BJ (cell line): Measurements from ENCODE around the gene HIVEP3. TPM values are rescaled to one million over a fixed set of nuclear protein-coding genes. Genes with fewer than 3 reads are reported as not detected.

Experiments
- CTCF ChIA-PET: fragments of 350-600 bp; formaldehyde crosslinking; extraction: SDS; loops from one replicate; lab custom pipeline; 2021; ENCODE audit warnings: antibody characterized with exemption, inconsistent platforms; lab: Yijun Ruan, JAX
- POLR2A ChIA-PET: fragments of 300-600 bp; sonication (Branson Sonifier 250); formaldehyde crosslinking; extraction: SDS; loops from one replicate; lab custom pipeline; 2021; ENCODE audit warnings: antibody characterized with exemption; lab: Charles Lee
- DNase-seq: peaks from one replicate; pipeline ENCODE4 v3.0.0-alpha.2; 2011; ENCODE audit warnings: low read depth
- H3K27me3 ChIP-seq: 2 replicates; pipeline ENCODE4 v1.6.0; 2011; ENCODE audit warnings: low read length; ENCODE audit not compliant: control insufficient read depth, insufficient read depth
- H3K36me3 ChIP-seq: 2 replicates; pipeline ENCODE4 v1.5.1; 2011; ENCODE audit warnings: low read length; ENCODE audit not compliant: control insufficient read depth, insufficient read depth
- H3K4me3 ChIP-seq: 2 replicates; pipeline ENCODE4 v1.5.1; 2011; ENCODE audit warnings: low read depth, mild to moderate bottlenecking, control low read depth, low read length
- polyA plus RNA-seq: library from polyadenylated mRNA; depleted of rRNA; stranded (reverse); fragments of >200 nt; gene quantifications from 2 replicates; pipeline ENCODE4 v1.2.3, GENCODE V29; 2011
- TF ChIP-seq, protein P1 (sequence below): IDR thresholded peaks from 2 replicates; pipeline ENCODE4 v1.5.1; 2011; ENCODE audit warnings: low read depth, mild to moderate bottlenecking, control low read depth, inconsistent platforms, low read length, moderate library complexity; ENCODE audit not compliant: insufficient read depth

HIVEP3 gene
- polyA plus RNA-seq, 1 experiment: 4.0 TPM

DNA sequence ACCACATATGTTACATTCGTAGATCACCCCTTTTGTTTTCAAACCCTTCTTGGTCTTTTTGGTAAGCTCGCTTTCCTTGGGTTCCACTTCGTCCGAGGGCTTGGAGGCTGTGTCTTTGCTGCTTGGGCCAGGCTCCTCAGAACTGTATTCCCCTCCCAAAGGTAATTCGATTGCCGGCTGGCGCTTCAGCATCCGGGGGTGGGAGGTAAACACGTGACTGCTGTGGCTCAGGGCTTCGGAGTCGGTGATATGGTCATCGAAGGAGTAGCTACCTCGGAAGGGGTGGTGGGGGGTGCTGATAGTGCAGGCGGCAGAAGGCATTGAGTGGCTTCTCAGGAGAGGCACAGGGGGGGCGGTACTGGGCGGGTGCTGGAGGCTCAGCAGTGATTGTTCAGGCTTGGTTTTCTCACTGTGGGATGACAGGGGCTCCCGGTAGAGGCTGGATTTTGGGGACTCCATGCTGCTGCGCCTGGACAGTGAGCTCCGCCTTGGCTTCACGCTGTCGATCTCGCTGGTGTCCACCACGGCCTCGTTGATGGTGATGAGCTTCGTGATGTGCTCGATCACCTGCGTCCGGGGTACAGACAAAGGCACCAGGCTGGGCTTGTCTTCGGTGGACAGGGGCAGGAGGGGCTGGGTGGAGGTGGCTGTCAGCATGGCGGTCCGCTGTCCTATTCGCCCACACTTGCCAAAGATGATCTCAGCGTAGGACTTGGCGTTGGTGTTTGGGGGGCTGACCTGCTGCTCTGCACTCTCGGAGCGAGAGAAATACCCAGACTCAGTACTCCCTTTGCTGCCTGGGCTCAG lies 335.7 kb downstream of the HIVEP3 start:
- no peak for DNase-seq
- Histone ChIP-seq H3K4me3 (no peak overlapping the region), H3K36me3 (no peaks in the 10 kb centered on the region), H3K27me3 (no peaks in the 10 kb centered on the region)
- ChIA-PET CTCF (interaction anchor here (0.6 to 2.6 kb wide), 3 partner anchors 9 to 206 kb away, joined by 3 to 11 read pairs (median 3); no protein-coding TSS in a partner anchor), POLR2A (no interaction called here)
- TF ChIP-seq, protein P1, sequence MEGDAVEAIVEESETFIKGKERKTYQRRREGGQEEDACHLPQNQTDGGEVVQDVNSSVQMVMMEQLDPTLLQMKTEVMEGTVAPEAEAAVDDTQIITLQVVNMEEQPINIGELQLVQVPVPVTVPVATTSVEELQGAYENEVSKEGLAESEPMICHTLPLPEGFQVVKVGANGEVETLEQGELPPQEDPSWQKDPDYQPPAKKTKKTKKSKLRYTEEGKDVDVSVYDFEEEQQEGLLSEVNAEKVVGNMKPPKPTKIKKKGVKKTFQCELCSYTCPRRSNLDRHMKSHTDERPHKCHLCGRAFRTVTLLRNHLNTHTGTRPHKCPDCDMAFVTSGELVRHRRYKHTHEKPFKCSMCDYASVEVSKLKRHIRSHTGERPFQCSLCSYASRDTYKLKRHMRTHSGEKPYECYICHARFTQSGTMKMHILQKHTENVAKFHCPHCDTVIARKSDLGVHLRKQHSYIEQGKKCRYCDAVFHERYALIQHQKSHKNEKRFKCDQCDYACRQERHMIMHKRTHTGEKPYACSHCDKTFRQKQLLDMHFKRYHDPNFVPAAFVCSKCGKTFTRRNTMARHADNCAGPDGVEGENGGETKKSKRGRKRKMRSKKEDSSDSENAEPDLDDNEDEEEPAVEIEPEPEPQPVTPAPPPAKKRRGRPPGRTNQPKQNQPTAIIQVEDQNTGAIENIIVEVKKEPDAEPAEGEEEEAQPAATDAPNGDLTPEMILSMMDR: no peak

DNA sequence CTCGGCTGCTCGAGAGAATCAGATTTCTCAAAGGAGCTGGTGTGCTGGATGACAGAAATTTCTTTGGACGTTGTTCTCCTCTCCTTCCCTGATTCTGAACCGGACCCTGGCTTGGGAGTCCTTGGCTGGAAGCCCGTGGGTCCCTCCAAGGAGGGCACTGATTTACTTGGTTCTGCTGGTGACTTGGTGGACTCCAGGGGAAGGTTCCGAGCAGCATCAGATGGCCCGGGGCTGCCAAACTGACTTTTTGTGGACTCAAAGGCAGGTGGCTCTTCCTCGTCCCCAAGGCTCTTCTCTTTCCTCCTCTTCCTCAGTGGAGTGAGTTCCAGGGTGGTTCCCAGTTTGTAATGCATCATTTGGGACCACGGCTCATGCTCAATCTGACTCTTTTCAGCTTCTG lies 336.4 kb downstream of the HIVEP3 start:
- Histone ChIP-seq H3K36me3 (no peaks in the 10 kb centered on the region), H3K4me3 (no peak overlapping the region), H3K27me3 (no peaks in the 10 kb centered on the region)
- POLR2A ChIA-PET: no interaction called here
- CTCF ChIA-PET: interaction anchor here (0.7 to 2.6 kb wide), 2 partner anchors 8 to 207 kb away, joined by 3 to 11 read pairs; no protein-coding TSS in a partner anchor
- DNase-seq: no peak
- TF ChIP-seq, protein P1: no peak

DNA sequence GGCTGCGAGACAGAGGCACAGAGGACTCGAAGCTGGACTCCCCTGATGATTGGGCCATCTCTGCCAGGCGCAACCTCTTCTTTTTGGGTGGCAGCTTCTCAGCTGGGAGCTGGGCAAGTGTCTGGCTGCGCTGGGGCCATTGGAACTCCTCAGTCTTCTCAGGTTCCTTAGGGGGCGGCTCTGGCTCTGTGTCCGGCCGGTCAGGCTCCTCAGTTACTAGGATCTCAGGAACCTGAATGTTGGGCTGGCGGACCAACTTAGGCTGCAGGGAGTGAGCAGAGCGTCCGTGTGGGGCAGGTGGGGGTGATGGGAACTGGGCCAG lies 336.8 kb downstream of the HIVEP3 start:
- no peak for DNase-seq
- H3K27me3 ChIP-seq: no peaks in the 10 kb centered on the region
- TF ChIP-seq, protein P1: no peak
- no peaks in the 10 kb centered on the region for H3K36me3 ChIP-seq
- no peak overlapping the region for H3K4me3 ChIP-seq
- ChIA-PET CTCF (interaction anchor here (2.6 kb wide), 1 partner anchor 8 kb away, joined by 11 read pairs; no protein-coding TSS in a partner anchor), POLR2A (no interaction called here)

DNA sequence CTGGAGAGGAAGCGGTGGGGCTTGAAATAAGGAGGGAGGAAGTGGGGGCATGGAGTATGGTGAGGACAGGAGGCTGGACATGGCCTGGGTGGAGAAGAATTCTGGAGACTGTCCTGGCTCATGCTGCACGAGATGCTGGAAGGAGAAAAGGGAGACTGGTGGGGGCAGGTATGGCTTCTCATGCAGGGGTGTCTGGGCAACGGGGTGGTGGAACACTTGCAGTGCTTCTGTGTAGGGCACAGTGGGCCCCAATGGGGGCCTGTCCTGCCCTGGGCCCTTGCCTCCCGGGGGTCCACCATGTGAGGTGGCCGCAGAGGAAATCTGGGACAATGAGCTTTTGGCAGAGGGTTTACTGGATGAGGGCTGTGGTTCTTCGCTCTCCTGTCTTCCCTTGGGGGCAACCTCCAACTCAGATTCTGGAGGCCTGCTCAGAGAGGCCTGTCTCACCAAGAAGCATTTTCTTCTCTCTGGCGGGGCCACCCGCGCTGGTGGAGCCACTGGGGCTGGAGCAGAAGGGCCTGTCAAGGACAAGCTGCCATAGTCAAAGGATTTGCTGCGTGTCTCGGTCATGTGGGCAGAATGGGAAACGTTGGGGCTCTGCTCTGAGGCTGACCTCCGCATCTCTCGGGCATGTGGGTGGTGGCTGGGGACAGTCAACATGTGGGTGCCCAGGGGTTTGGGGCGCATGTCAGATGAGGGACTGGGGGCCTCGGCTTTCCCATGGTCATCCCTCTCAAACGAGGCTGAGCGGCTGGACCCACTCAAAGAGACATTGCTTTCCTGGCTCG lies 337.3 kb downstream of the HIVEP3 start:
- POLR2A ChIA-PET: no interaction called here
- DNase-seq: no peak
- CTCF ChIA-PET: interaction anchor here (1.1 to 2.6 kb wide), 5 partner anchors 7 to 216 kb away, joined by 3 to 11 read pairs (median 5); no protein-coding TSS in a partner anchor
- Histone ChIP-seq H3K4me3 (no peak overlapping the region), H3K36me3 (no peaks in the 10 kb centered on the region), H3K27me3 (no peaks in the 10 kb centered on the region)
- TF ChIP-seq, protein P1: no peak
